ENCODE measurements around the gene MME. TPM values are rescaled to one million over a fixed set of nuclear protein-coding genes. Genes with fewer than 3 reads are reported as not detected.

MME gene
- total and polyA plus RNA-seq, 2 of the 4 experiments (the other 2 are of a cell fraction): 11.7 to 22.8 TPM

GRCh38 chr3:155110996-155111901 lies 31.1 kb downstream of the MME start:
- intact Hi-C loops (cut with micrococcal nuclease): no loop called here

More at GRCh38 chr3:155110996-155111901, 31.1 kb downstream of the MME start:
- dilution Hi-C loops (cut with HindIII; ENCODE audit: low sequenced_read_pairs, unreplicated experiment): no loop called here
- CTCF ChIA-PET: no interaction called here
- H3K4me1 ChIP-seq (ENCODE audit: control insufficient read depth, insufficient read depth, low read length): peaks cover 2% of the 10 kb centered on the region; the same call in 1 of the 2 replicates
- BruUV-seq (replicated peaks): no TSS peak
- H2AK9ac ChIP-seq (replicated peaks; ENCODE audit: low read depth, low read length, poor library complexity): no peak overlapping the region
- H3K79me1 ChIP-seq (ENCODE audit: low read depth in 1 of 2, low read length in 2 of 2): no peaks in the 10 kb centered on the region
- H3K18ac ChIP-seq (ENCODE audit: low read depth, low read length): no peak overlapping the region
- no peak overlapping the region for H3K27ac ChIP-seq (ENCODE audit: insufficient read depth, low read length)
- no peak overlapping the region for H3K14ac ChIP-seq (replicated peaks; ENCODE audit: low read depth, low read length)
- H3K36me3 ChIP-seq (ENCODE audit: control insufficient read depth, insufficient read depth, low read length): no peaks in the 10 kb centered on the region
- H3K4me3 ChIP-seq (ENCODE audit: insufficient read depth, low read depth, low read length): no peak overlapping the region
- no peak overlapping the region for H2BK20ac ChIP-seq (ENCODE audit: low read depth, low read length)
- DNase-seq (no peak), ATAC-seq (ENCODE audit: low read depth) (no peak)
- H4K20me1 ChIP-seq (ENCODE audit: insufficient read depth, low read length): no peaks in the 10 kb centered on the region
- no peak overlapping the region for H4K5ac ChIP-seq (ENCODE audit: low read depth, low read length)
- no peak overlapping the region for H2BK5ac ChIP-seq (ENCODE audit: low read depth, low read length, poor library complexity, severe bottlenecking)
- no peak overlapping the region for H3K56ac ChIP-seq (ENCODE audit: extremely low read depth, insufficient read depth, low read length)
- no peak overlapping the region for H2BK15ac ChIP-seq (ENCODE audit: low read depth, low read length)
- no peaks in the 10 kb centered on the region for H3K9me1 ChIP-seq (ENCODE audit: insufficient read depth, low read length)
- no peak overlapping the region for H2AFZ ChIP-seq (replicated peaks; ENCODE audit: low read length, poor library complexity)
- no peak overlapping the region for H2AK5ac ChIP-seq (ENCODE audit: low read depth, low read length)
- POLR2A ChIA-PET (ENCODE audit: unreplicated experiment): no interaction called here
- no peak overlapping the region for H3K23ac ChIP-seq (ENCODE audit: low read depth, low read length)
- no peak overlapping the region for H3K9ac ChIP-seq (ENCODE audit: low read depth, low read length)
- in situ Hi-C loops (cut with MboI; ENCODE audit: low sequenced_read_pairs): no loop called here
- TF ChIP-seq NFE2L2 (IDR thresholded peaks at IDR 0.05; ENCODE audit: low read depth, low read length) (no peak), CHD1 (IDR thresholded peaks at IDR 0.05; ENCODE audit: low read depth, low read length) (no peak), RFX5 (IDR thresholded peaks at IDR 0.05; ENCODE audit: low read depth, low read length) (no peak)
- no peak overlapping the region for H2BK120ac ChIP-seq (ENCODE audit: low read depth, low read length)
- no peak overlapping the region for H3K4ac ChIP-seq (ENCODE audit: low read depth, low read length)
- no peak overlapping the region for H4K91ac ChIP-seq (ENCODE audit: insufficient read depth, low read depth, low read length)
- no peaks in the 10 kb centered on the region for H3K9me3 ChIP-seq (ENCODE audit: control insufficient read depth, insufficient read depth, low read length)
- WGBS, 2 experiments (ENCODE audit: extremely low coverage in 2 of 2, insufficient read length in 1 of 2): no CpG with 5 or more reads among the region's 11 CpGs
- no peaks in the 10 kb centered on the region for H3K27me3 ChIP-seq (ENCODE audit: control insufficient read depth, insufficient read depth, low read length)
- H3K4me2 ChIP-seq (ENCODE audit: low read depth, low read length): no peak overlapping the region
- H4K8ac ChIP-seq (ENCODE audit: low read depth in 2 of 2, low read length in 2 of 2): no peak overlapping the region
